ENCODE results near the gene ALX3. TPM values are rescaled to one million over a fixed set of nuclear protein-coding genes. Genes with fewer than 3 reads are reported as not detected.

ALX3 gene
- total RNA-seq, 1 experiment from 2014 or later = not detected

GRCh38 chr1:110048923-110049601, 21.4 kb downstream of the ALX3 start:
- no peaks in the 10 kb centered on the region for H3K9me3 ChIP-seq (ENCODE audit: insufficient read depth, low read depth)
- H3K36me3 ChIP-seq (ENCODE audit: low read depth) = peaks cover 63% of the 10 kb centered on the region
- DNase-seq = peak in 1 of 2 experiments; percentile 52
- BruUV-seq (replicated peaks) = no TSS peak
- H3K4me3 ChIP-seq = no peak overlapping the region
- no peaks in the 10 kb centered on the region for H3K79me2 ChIP-seq (ENCODE audit: low read depth)
- H3F3A ChIP-seq (ENCODE audit: insufficient read depth, low read depth) = peaks cover 24% of the 10 kb centered on the region
- no peak overlapping the region for H3K4me2 ChIP-seq
- no peaks in the 10 kb centered on the region for H3K4me1 ChIP-seq (replicated peaks; ENCODE audit: insufficient read depth)
- TF ChIP-seq EZH2 (IDR thresholded peaks at IDR 0.05; ENCODE audit: low read depth) = no peak
- no peak for TF ChIP-seq CTCF (conservative IDR thresholded peaks at IDR 0.05)
- no peaks in the 10 kb centered on the region for H4K20me1 ChIP-seq (ENCODE audit: insufficient read depth)
- intact Hi-C loops (cut with micrococcal nuclease; ENCODE audit: unreplicated experiment) = no loop called here
- H3K27ac ChIP-seq = no peak overlapping the region
- no peaks in the 10 kb centered on the region for H3K9me2 ChIP-seq (ENCODE audit: insufficient read depth)
- ChIA-PET CTCF (interaction anchor here (0.6 to 0.8 kb wide), 2 partner anchors 19 to 32 kb away, joined by 3 to 5 read pairs; no protein-coding TSS in a partner anchor), POLR2A (ENCODE audit: unreplicated experiment) (no interaction called here)
- H2AFZ ChIP-seq = no peak overlapping the region
- no peaks in the 10 kb centered on the region for H3K27me3 ChIP-seq (ENCODE audit: insufficient read depth, low read depth)

- H2AFZ ChIP-seq = no peak overlapping the region
- intact Hi-C loops (cut with micrococcal nuclease; ENCODE audit: unreplicated experiment) = no loop called here
- H3K79me2 ChIP-seq (ENCODE audit: low read depth) = no peaks in the 10 kb centered on the region
- H4K20me1 ChIP-seq (ENCODE audit: insufficient read depth) = no peaks in the 10 kb centered on the region
- no peaks in the 10 kb centered on the region for H3K4me1 ChIP-seq (replicated peaks; ENCODE audit: insufficient read depth)
- ChIA-PET CTCF (no interaction called here), POLR2A (ENCODE audit: unreplicated experiment) (no interaction called here)
- peaks cover 24% of the 10 kb centered on the region for H3F3A ChIP-seq (ENCODE audit: insufficient read depth, low read depth)
- no peak overlapping the region for H3K4me3 ChIP-seq
- H3K36me3 ChIP-seq (ENCODE audit: low read depth) = peaks cover 64% of the 10 kb centered on the region
- BruUV-seq (replicated peaks) = no TSS peak
- DNase-seq = no peak
- TF ChIP-seq CTCF (conservative IDR thresholded peaks at IDR 0.05) = no peak
- TF ChIP-seq EZH2 (IDR thresholded peaks at IDR 0.05; ENCODE audit: low read depth) = no peak
- no peaks in the 10 kb centered on the region for H3K27me3 ChIP-seq (ENCODE audit: insufficient read depth, low read depth)
- H3K4me2 ChIP-seq = no peak overlapping the region
- H3K9me2 ChIP-seq (ENCODE audit: insufficient read depth) = no peaks in the 10 kb centered on the region
- H3K9me3 ChIP-seq (ENCODE audit: insufficient read depth, low read depth) = no peaks in the 10 kb centered on the region
- no peak overlapping the region for H3K27ac ChIP-seq
Observed at GRCh38 chr1:110048240-110048639, 22.2 kb downstream of the ALX3 start.

- intact Hi-C loops (cut with micrococcal nuclease; ENCODE audit: unreplicated experiment) = no loop called here
- H3K4me1 ChIP-seq (replicated peaks; ENCODE audit: insufficient read depth) = no peaks in the 10 kb centered on the region
- H2AFZ ChIP-seq = no peak overlapping the region
- H3K27ac ChIP-seq = no peak overlapping the region
- ChIA-PET CTCF (interaction anchor here (0.6 kb wide), 1 partner anchor 119 kb away, joined by 3 read pairs; no protein-coding TSS in a partner anchor), POLR2A (ENCODE audit: unreplicated experiment) (no interaction called here)
- no peak overlapping the region for H3K4me3 ChIP-seq
- peaks cover 71% of the 10 kb centered on the region for H3K36me3 ChIP-seq (ENCODE audit: low read depth)
- no peaks in the 10 kb centered on the region for H3K27me3 ChIP-seq (ENCODE audit: insufficient read depth, low read depth)
- DNase-seq = no peak
- no peaks in the 10 kb centered on the region for H3K79me2 ChIP-seq (ENCODE audit: low read depth)
- no TSS peak for BruUV-seq (replicated peaks)
- H3K9me3 ChIP-seq (ENCODE audit: insufficient read depth, low read depth) = no peaks in the 10 kb centered on the region
- no peak overlapping the region for H3K4me2 ChIP-seq
- no peaks in the 10 kb centered on the region for H3K9me2 ChIP-seq (ENCODE audit: insufficient read depth)
- no peaks in the 10 kb centered on the region for H4K20me1 ChIP-seq (ENCODE audit: insufficient read depth)
- TF ChIP-seq CTCF (conservative IDR thresholded peaks at IDR 0.05) (peak; percentile 38; the same call in 1 of the 2 replicates), EZH2 (IDR thresholded peaks at IDR 0.05; ENCODE audit: low read depth) (no peak)
- H3F3A ChIP-seq (ENCODE audit: insufficient read depth, low read depth) = peaks cover 24% of the 10 kb centered on the region
Observed at GRCh38 chr1:110047463-110047862, 23.0 kb downstream of the ALX3 start.

Data from PC-9 (cell line).